Mesodermal cell (in vitro differentiated cells): Measurements from ENCODE around the gene CCDC69. TPM values are rescaled to one million over a fixed set of nuclear protein-coding genes. Genes with fewer than 3 reads are reported as not detected.

Source experiments
- H3K27ac ChIP-seq: 2 replicates; pipeline ENCODE4 v1.7.0; 2013; ENCODE audit warnings: mild to moderate bottlenecking, low read depth, low read length, moderate library complexity; ENCODE audit not compliant: severe bottlenecking
- H3K36me3 ChIP-seq: 2 replicates; pipeline ENCODE4 v1.7.1; 2013; ENCODE audit warnings: mild to moderate bottlenecking, low read length, moderate library complexity; ENCODE audit not compliant: control insufficient read depth, insufficient read depth
- H3K4me1 ChIP-seq: one replicate; pipeline ENCODE4 v1.7.1; 2013; ENCODE audit warnings: mild to moderate bottlenecking, low read length; ENCODE audit not compliant: insufficient read depth, control insufficient read depth, poor library complexity, severe bottlenecking
- H3K4me3 ChIP-seq: 2 replicates; pipeline ENCODE4 v1.7.0; 2013; ENCODE audit warnings: low read length, control low read depth, mild to moderate bottlenecking; ENCODE audit not compliant: insufficient read depth, poor library complexity, severe bottlenecking; ENCODE audit errors: extremely low read depth
- H3K9me3 ChIP-seq: 2 replicates; pipeline ENCODE4 v1.7.1; 2013; ENCODE audit warnings: mild to moderate bottlenecking, low read length, moderate library complexity; ENCODE audit not compliant: control insufficient read depth
- WGBS, 2 experiments: methylation state at CpG; one replicate each; pipeline ENCODE4 v1.1.5; 2013; ENCODE audit warnings: missing lambda C conversion rate in 2 of 2; ENCODE audit not compliant: insufficient coverage in 2 of 2; 5-methylcytosine and 5-hydroxymethylcytosine counted together
- polyA plus RNA-seq, 2 experiments: library from polyadenylated mRNA; stranded (reverse); fragments of 50-300 nt; gene quantifications; one replicate each; pipeline ENCODE4 v1.2.3, GENCODE V29; 2013

The CCDC69 gene, protein sequence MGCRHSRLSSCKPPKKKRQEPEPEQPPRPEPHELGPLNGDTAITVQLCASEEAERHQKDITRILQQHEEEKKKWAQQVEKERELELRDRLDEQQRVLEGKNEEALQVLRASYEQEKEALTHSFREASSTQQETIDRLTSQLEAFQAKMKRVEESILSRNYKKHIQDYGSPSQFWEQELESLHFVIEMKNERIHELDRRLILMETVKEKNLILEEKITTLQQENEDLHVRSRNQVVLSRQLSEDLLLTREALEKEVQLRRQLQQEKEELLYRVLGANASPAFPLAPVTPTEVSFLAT
- polyA plus RNA-seq (2013, experiment 1 of 2) = 5.1 TPM
- 4.9 TPM for polyA plus RNA-seq (2013, experiment 2 of 2)

DNA sequence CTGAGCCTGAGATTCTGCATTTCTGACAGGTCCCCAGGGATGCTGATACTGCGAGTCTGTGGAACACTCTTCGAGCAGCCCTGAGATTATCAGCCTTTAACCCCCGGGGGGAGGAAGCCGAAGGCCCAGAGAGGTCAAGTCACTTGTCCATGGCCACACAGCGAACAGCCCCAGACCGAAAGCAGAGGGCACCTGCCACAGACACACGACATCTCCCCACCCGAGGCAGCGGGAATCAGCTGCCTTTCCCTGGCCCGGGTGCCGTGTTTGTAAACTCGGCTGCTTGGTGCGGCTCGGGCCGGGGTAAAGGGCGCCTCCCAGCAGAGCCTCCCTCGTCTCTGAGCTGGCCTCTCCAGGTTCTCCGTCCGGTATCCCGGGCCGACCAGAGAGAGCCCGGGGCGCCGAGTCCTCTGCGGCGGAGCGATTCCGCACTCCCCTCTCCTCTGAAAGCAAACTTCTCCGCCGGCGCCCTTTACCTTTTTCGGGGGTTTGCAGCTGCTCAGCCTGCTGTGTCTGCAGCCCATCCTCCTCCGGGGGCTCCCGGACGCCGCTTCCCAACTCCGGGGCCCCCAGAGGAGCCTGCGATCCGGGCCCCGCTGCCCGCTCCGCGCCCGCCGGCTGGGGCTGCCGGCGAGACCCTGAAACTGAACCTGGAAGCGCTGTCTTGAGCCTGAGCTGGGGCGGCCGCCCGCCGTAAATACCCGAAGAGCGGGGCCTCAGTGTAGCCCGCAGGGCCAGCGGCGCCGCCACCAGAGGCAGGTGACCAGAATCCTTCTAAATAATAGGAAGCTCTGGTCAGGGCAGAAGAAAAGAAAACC is at the start of gene CCDC69:
Gene CCDC69 (minus strand): TSS at position 646 of the 818 bp plus-strand sequence. CDS start 122 bp downstream, at position 524.
- WGBS, 2 experiments = 2 to 3% methylated on average over 50 to 56 of the region's 58 CpGs
- Histone ChIP-seq H3K9me3 (no peaks in the 10 kb centered on the region), H3K36me3 (no peaks in the 10 kb centered on the region), H3K4me3 (peak within 1 kb of the TSS; percentile 51), H3K27ac (no peak within 1 kb of the TSS), H3K4me1 (peaks cover 10% of the 10 kb centered on the region)

DNA sequence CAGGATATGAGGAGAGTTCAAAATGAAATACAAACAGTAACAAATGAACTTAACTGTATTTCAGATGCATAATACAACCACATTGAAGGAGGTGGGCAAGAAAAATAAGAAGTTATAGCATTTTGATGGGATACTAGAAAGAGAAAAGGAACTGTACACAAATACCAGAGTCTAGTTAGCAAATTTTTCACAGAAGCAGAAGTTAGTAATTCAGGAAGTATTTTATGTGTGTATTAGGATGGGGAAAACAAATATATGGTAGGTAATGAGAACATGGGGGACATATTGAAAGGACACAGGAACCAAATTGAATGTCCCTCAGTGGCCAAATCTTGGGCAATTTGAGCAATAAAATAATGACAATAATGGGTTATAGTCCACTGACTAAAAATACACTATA is 47.4 kb upstream of the CCDC69 start:
- Histone ChIP-seq H3K4me1 (peaks cover 2% of the 10 kb centered on the region), H3K27ac (no peak overlapping the region), H3K4me3 (no peak overlapping the region), H3K36me3 (peaks cover 9% of the 10 kb centered on the region), H3K9me3 (no peaks in the 10 kb centered on the region)

DNA sequence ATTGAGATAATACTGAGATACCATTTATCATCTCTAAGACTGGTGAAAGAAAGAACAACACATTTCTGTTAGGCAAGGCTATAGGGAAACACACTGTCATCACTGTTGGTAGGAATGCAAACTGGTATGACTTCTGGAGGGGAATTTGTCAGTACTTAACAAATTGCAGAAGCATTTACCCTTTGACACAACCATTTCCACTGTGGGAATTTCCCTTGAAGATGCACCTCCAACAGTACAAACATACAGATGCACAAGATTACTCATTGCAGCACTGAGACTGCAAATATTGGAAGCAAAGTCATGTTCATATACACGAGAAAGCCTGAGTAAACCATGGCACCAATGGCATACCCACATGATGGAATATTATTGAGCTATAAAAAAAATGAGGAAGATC is 46.7 kb upstream of the CCDC69 start:
- Histone ChIP-seq H3K9me3 (no peaks in the 10 kb centered on the region), H3K27ac (no peak overlapping the region), H3K36me3 (peaks cover 9% of the 10 kb centered on the region), H3K4me1 (peaks cover 2% of the 10 kb centered on the region), H3K4me3 (no peak overlapping the region)
- WGBS, 2 experiments = no CpG with 5 or more reads among the region's 1 CpG

DNA sequence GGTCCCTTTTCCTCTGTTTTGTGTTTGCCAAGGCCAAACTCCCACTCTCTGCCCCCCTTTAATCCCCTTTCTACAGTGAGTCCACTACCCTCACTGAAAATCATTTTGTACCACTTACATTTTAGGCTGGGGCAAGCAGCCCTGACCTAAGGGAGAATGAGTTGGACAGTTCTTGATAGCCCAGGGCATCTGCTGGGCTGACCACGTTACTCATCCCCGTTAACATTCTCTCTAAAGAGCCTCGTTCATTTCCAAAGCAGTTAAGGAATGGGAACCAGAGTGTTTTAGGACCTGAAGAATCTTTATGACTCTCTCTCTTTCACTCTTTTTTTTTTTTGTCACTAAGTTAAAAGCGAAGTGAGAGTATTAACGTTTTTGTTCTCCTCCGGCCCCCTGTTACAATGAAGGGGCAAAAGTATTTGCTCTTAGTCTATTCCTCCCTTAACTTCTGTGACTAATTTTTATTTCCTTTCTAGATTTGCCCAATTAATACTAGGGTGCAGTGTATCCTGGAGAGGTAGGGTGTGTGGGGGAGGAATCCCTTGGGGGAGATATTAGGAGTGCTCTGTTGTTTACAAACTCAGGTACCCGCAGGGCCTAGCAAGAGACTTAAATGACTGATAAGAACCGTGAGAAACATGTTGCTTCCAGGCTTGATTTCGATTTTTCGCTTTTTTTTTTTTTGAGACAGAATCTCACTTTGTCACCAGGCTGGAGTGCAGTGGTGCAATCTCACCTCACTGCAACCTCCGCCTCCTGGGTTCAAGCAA is 43.8 kb upstream of the CCDC69 start:
- 84 to 93% methylated on average over 4 to 7 of the region's 11 CpGs for WGBS, 2 experiments
- peaks cover 9% of the 10 kb centered on the region for H3K36me3 ChIP-seq
- peak overlapping the region; percentile 4 for H3K27ac ChIP-seq
- no peaks in the 10 kb centered on the region for H3K9me3 ChIP-seq
- H3K4me1 ChIP-seq = peaks cover 2% of the 10 kb centered on the region
- H3K4me3 ChIP-seq = no peak overlapping the region

DNA sequence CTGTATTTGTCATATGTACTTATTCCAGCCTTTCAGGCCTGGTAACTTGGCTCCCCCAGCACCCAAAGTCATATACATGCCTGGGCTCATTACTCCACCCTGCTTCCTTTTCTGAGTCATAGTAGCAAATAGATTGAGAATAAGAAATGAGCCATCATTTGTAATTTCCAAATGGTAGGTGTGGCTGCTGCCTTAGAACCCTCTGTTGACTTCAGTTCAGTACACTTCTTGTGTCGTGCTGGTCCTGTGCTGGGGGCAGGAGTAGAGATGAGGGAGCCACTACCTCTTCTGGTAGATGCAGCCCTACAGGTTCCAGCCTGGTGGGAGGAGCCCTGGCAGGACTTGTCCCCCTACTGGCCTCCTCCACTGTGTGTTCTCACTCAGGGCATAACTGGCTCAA is 40.2 kb upstream of the CCDC69 start:
- Histone ChIP-seq H3K9me3 (no peaks in the 10 kb centered on the region), H3K4me1 (peaks cover 2% of the 10 kb centered on the region), H3K4me3 (no peak overlapping the region), H3K36me3 (peaks cover 9% of the 10 kb centered on the region), H3K27ac (no peak overlapping the region)
- WGBS, 2 experiments = 75 to 92% methylated on average over 1 of the region's 1 CpG

DNA sequence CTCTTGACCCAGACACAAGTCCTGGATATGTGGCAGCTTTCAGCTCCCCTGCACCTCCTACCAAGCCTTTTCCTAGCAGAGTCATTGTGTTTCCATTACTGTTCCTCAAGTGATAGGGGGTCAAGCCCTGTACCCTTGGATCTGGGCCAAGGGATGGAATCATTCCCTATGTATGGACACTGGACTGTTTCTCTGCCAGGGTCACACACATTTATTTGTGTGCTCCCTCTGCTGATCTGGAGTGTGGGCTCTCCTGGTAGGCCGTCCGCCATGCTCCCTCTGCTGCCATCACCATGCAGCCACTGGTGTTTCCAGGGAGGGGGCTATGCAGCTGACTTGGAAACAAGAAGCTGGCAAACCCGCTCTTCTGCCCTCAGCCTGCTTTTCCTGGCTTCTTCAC is 38.6 kb upstream of the CCDC69 start:
- Histone ChIP-seq H3K4me1 (peaks cover 8% of the 10 kb centered on the region), H3K27ac (no peak overlapping the region), H3K36me3 (peaks cover 9% of the 10 kb centered on the region), H3K4me3 (no peak overlapping the region), H3K9me3 (no peaks in the 10 kb centered on the region)
- 92 to 93% methylated on average over 3 of the region's 3 CpGs for WGBS, 2 experiments

DNA sequence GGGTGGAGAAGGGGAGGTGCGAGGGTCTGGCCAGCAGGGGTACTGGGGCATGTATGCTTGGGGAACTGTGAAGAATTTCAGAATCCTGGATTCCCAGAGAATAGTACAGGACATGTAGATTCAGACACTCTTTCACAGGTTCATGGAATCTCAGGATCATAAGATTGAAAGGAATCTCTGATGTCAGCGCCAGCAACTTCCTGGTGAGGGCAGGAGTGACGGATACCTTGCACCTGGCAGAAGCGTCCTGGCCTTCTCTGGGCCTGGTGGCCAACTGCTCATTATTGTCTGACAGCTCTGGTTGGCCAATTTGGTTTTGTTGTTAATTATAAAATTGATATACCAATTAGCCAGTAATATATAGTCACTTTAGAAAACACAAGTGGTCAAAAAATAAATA is 36.0 kb upstream of the CCDC69 start:
- 96 to 100% methylated on average over 1 to 4 of the region's 4 CpGs for WGBS, 2 experiments
- no peak overlapping the region for H3K27ac ChIP-seq
- H3K4me3 ChIP-seq = no peak overlapping the region
- no peaks in the 10 kb centered on the region for H3K36me3 ChIP-seq
- H3K9me3 ChIP-seq = no peaks in the 10 kb centered on the region
- H3K4me1 ChIP-seq = peaks cover 12% of the 10 kb centered on the region

DNA sequence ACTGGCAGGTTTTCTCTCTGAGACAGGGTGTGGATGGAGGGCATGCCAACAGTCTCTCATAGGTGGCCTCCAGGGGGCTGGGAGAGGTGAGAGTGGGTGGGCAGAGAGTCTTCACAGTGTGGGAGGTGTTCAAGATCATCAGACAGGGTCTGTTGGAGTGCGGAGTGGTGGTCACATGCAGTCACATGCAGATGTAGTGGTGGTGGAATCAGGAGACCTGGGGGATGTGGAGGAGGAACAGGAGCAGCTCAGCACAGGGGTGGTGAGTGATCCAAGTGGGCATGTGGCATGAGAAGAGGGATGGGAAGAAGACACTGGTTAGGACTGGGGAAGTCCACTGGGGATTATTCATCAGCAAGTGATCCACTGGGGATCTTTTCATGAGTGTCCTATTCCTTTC is 34.9 kb upstream of the CCDC69 start:
- H3K27ac ChIP-seq = no peak overlapping the region
- no peaks in the 10 kb centered on the region for H3K9me3 ChIP-seq
- H3K4me3 ChIP-seq = no peak overlapping the region
- H3K4me1 ChIP-seq = peaks cover 12% of the 10 kb centered on the region
- no peaks in the 10 kb centered on the region for H3K36me3 ChIP-seq
- WGBS, 2 experiments = 0% methylated on average over 1 of the region's 1 CpG; no CpG with 5 or more reads in 1 of the 2 experiments

DNA sequence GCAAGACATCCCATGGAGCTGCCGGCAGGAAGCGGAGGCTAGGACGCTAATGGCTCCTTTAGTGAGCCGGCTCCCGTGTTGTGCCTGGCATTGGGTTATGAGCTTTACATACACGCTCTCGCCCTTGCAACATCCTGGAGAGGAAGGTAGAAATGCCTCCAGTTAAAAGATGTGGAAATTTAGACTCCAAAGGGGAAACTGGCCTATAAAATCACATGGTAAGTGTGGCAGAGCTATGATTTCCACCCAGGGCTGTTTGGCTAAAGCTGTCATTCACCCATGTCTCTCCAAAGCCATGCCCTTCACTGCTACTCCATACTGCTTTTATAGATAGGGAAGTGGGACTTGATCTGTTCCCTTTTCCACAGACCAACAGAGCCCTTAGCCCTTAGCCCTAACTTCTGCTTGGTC is 34.3 kb upstream of the CCDC69 start:
- Histone ChIP-seq H3K9me3 (no peaks in the 10 kb centered on the region), H3K4me3 (no peak overlapping the region), H3K4me1 (peaks cover 12% of the 10 kb centered on the region), H3K36me3 (no peaks in the 10 kb centered on the region), H3K27ac (no peak overlapping the region)
- 84 to 94% methylated on average over 6 to 7 of the region's 7 CpGs for WGBS, 2 experiments

DNA sequence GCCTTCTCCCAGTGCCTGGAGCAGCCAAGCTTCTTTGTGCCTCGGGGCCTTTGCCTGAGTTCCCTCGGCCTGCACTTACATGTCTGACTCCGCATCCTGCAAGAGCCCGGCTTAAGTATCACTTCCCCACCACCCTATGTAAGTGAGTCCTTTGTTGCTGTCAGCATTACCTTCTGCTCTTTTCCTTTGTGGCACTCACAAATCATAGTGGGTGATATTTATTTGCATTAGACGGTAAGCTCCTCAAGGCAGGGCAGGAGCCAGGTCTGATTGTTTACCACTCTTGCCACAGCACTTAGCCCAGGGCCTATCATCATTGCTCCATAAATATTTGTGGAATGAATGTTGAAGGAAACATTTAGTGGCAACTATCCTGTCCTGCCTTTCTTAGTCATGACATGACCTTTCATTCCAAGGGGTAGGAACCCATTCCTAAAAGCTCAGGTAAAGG is 33.9 kb upstream of the CCDC69 start:
- peak overlapping the region; percentile 64 for H3K27ac ChIP-seq
- no peak overlapping the region for H3K4me3 ChIP-seq
- peaks cover 12% of the 10 kb centered on the region for H3K4me1 ChIP-seq
- 93 to 94% methylated on average over 2 to 3 of the region's 5 CpGs for WGBS, 2 experiments
- H3K9me3 ChIP-seq = no peaks in the 10 kb centered on the region
- H3K36me3 ChIP-seq = no peaks in the 10 kb centered on the region
